CD1c-positive myeloid dendritic cell (primary cell): ENCODE data around the gene ZCWPW1.

Experiments used
- DNase-seq: peaks from one replicate; pipeline ENCODE4 v3.0.0-alpha.2; 2016; ENCODE audit errors: extremely low spot score

Gene ZCWPW1, protein sequence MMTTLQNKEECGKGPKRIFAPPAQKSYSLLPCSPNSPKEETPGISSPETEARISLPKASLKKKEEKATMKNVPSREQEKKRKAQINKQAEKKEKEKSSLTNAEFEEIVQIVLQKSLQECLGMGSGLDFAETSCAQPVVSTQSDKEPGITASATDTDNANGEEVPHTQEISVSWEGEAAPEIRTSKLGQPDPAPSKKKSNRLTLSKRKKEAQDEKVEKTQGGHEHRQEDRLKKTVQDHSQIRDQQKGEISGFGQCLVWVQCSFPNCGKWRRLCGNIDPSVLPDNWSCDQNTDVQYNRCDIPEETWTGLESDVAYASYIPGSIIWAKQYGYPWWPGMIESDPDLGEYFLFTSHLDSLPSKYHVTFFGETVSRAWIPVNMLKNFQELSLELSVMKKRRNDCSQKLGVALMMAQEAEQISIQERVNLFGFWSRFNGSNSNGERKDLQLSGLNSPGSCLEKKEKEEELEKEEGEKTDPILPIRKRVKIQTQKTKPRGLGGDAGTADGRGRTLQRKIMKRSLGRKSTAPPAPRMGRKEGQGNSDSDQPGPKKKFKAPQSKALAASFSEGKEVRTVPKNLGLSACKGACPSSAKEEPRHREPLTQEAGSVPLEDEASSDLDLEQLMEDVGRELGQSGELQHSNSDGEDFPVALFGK

DNA sequence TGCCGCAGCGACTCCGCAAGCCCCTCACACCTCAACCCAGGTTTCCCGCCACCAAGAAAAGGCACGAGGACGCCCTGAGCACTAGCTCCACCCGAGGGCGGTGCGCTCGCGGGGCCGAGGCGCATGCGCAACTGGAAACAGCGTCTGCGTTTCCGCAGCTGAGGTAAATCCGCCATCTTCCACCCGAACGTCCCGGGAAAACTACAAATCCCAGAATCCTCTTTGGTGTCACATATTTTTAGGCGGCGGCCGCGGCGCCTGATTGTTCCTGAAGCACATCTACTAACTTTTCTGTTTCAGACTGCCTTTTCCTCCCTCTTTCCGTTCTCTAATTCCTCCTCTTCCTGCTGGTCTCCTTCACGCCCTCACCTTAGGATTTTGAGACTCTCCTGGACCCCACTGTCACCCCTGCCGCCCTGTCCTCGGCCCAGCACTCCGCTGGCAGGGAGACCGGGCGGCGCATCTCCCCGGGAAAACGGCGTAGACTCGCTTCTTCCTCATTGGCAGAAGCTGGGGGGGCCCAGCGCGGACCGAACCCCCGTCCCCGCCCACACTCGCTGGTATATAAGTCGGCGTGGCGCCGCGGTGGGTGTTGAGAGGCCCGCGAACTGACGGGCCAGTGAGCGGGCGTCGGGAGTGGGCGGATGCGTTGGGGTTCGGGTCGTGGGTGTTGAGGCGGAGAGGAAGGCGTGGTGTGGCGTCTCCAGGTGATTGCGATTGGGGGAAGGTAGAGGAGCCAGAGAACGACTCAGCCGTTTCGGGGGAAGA, at the start of gene ZCWPW1:
Gene ZCWPW1 (minus strand): TSS at position 505 of the 768 bp plus-strand sequence. CDS start 8,054 bp downstream, outside the sequence.
- peak; percentile 98 for DNase-seq

DNA sequence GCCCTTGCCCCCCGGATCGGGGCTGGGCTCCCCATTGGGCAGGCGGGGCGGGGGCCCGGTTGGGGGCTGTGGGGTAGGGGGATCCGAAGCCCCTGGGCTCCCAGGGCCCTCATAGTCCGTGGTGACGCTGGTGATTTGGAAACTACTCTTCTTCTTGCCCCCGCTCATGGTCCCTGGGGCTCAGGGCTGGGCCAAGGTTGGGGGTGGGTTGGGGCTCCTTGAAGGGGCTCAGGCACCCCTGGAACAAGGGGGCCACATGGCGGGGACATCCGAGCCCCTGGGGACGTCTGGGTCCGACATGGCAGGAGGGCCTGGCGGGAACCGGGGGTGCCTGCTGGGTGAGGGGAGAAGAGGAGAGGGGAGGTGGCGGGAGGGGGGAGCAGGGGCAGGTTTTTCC, 49.4 kb upstream of the ZCWPW1 start:
- no peak for DNase-seq

DNA sequence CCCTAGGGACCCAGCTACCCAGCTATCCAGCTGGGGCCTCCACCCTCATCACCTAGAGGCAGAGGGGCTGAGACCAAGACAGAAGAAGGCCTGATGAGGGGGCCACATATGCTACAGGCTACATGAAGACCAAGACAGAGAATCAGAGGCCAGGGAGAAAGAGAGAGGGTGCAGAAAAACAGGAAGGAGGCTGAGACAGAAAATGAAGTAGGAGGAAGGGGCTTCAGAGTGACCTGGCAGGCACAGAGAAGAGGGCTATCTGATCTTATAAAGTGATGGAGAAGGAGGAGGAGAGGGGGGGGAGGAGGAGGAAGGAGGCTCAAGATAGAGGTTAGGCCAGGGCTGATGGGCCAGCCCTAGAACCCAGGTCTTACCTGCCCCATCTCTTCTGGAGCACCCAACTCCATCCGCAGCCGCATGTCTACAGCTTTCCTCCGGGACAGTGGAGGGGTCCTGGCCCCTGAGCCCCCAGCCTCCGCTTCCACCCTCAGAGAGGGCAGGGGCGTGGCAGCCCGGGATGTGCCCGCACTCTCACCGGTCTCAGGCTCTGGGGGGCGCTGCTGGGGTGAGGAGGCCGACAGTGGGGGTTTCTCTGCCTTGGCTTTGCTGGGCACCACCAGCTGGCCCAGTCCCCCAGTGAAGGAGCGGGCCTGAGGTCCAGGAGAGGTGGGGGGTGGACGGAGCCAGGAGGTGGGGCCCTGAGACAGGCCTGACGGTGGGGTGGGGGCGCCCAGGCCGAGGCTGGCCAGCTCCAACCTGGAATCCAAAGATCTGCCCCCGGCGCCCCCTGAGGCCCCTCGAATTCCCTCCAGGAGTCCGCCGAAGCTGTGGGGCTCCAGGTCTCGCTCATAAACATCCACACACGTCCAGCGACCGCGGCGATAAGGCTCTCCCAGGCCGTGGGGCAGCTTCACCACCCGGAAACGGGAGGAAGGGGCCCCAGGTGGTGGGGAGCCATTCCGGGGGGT, 48.7 kb upstream of the ZCWPW1 start:
- no peak for DNase-seq

DNA sequence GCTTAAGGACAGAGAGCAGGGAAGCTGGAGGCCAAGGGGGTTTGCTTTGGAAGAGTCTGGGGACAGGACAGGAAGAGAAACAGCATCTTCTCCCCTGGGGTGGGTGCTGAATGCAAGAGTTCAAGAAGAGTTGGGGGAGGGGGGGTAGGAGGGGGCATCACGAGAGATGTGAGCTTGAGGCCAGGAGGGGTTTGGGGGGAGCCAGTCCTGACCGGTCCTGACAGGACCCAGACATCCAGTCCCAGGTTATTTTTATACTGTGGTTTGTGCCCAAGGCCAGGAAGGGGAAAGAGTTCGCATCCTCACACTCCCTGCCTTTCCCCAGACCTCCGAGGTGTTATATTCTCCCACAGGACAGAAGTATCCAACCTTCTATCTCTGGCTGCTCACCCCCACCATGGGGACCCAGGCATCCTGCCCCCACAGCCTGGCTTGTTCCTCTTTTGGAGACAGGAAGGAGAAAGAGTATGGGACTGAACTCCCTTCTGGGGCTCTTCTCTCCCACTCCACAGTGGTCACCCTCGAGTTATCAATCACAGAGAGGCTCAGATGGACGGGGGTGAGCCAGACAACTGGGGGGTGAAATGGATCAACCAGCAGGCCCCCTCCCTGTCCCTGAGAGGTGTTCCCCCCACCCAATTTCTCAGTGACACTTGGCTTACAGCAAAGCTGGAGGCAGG, 47.7 kb upstream of the ZCWPW1 start:
- peak; percentile 16 for DNase-seq

DNA sequence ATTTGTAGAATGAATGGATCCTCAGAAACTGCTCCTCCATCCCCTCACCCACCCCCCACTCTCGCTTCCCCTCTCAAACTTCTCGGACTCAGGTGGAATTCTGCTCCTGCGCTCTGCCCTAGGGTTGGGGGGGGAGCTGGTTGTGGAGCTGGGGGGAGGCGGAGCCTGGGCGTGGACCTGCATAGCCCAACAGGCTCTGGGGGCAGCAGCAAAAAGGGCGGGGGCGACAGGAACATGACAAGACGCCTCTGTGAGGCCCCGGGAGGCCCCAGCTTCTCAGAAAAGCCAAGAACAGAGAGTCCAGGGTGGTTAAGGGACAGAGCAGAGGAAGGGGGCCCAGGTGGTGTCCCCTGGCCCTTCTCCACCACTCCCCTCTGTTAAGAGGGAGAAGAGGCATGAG, 47.0 kb upstream of the ZCWPW1 start:
- DNase-seq, result peak; percentile 20

DNA sequence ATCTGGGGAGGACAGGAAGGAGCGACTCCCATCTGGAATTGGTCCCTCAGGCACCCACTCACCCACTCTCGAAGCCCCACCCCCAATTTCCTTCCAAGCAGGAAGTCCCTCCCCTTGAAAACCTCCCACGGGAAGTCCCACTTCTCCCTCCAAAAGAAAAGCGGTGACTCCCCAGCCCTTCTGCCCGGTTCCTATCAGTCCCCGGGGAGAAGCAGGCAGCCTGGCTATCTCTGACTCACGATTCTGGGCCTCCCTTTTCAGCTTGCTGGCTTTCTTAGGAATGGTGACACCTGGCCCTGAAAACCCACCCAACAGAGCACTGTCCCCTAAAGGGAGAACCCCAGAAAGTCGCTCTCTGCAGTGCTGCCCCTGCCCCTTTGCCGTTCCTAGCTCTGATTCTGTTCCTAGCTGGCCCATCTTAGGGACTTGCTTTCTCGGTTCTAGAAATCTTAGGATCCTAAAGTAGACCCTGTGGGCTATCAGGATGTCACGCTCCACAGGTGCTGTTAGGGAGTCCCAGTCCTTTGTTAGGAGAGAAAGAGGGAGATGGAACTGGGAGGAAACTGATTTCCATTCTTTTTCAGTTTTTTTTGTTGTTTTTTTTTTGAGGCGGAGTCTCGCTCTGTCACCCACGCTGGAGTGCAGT, 44.5 kb upstream of the ZCWPW1 start:
- peak; percentile 91 for DNase-seq

DNA sequence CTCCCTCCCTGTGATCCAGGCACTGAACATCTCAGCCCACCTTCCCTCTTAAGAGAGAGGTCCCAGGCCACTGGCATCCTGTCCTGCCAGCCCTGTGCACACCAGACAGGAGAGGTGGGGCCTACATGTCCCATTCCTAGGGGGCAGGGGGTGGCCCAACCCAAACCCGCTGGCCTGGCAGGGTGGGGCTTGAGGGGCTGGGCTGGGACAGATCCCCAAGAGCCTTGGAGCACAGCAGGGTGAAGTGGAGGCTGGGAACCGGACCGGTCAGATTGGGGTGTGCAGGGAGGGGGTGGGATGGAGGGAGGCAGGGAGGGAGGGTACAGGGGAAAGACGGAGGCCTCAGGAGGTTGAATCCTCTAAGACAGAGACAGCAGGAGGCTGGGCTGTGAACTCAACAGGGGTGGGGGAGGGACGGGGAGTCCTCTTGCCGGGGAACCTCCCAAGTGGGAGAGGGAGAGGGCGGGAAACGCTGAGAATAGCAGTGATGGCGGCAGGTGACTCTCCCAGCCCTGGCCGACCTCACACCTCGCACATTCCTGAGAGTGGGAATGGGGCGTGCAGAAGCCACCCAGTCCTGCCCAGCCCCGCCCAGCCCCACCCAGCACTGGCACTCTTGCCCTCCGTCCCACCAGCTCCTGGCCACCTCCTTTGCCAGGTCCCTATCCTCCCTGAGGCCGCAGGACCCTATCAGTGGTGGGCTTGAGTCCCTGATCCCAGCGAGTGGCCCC, 43.8 kb upstream of the ZCWPW1 start:
- no peak for DNase-seq

DNA sequence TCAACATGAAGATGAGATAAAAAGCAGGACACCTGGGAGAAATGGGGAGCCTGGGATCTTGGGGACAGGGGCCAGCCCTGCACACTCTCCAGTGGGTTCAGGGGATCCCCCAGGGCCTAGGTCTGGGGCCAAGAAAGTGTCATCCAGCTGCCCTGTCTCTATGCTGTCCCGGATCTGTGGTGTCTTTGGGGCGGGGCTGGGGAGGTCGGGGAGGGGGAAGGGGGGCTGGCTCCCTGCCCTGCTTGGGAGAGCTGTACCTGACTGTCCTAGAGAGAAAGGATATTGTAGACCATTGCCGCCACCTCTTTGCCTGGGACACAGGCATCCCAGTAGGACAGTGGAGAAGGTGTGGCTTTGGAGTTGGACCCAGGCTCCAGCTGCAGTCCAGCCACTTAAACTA, 42.5 kb upstream of the ZCWPW1 start:
- no peak for DNase-seq

DNA sequence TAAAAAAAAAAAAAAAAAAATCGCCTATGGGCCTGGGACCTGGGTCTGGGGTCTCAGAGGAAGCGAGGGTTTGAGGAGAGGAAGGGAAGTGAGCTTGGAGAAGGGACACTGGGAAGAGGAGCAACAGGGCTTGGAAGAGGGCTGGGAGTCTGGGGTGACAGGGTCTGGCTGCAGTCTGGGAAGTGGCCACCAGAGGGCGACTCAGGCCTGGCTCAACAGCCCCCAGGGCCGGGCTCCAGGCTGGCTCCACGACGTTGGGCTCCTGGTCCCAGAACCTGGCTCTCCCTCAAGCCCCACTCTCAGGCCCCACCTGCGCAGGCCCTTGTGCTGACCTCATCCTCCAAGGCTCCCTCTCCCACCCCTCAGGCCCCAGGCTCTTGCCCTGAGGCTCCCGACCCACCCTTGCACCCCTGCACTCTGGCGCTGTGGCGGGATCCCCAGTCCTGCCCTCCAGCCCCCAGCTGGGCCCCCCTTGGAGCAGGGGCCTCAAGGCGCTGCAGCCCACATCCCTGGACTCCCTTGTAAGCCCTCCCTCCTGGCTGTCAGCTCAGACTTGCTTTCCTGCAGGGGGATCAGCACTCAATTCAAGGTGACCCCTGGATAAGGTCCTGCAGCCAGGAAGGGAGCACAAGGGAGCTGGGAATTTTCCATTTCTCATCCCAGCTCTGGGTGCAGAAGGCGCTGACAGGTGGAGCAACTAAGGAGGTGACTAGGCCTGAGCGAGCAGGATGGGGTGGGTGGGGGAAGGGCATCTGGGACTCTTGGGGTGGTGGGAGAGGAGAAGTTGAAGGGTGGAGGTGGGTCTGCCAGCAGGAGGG, 40.9 kb upstream of the ZCWPW1 start:
- peak; percentile 85 for DNase-seq

DNA sequence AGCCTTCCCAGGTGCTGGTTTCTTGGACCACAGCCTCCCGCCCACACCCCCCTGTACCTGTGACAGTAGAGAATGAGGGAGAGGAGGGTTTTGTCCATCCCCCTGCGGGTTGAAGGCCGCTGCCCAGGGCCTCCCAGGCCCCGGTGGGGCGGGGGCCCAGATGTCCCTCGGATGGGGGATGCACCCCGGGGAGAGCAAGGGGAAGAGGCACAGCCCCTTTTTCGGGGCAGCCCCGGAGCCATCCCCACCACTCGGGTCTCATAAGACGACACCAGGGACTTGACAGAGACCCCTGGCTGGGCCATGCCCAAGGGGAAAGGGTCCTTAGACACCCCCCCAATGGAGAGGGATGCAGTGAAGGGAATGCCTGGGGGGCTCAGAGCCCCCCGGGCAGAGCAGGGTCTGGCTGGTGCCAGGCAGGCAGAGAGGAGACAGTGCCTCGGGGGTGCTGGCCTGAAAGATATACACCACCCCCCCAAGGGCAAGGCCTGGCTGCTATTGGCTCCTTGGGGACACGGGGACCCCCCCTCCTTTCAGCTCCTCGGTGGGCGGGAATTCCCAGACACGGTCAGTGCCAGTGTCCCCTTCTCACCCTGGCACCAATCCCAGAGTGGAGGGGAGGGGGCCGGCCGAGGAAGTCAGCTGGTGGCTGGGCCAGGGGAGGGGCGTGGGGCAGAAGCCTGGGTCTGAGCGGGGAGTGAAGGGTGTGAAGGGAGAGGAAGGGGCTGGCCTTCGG, 39.3 kb upstream of the ZCWPW1 start:
- DNase-seq, result no peak

DNA sequence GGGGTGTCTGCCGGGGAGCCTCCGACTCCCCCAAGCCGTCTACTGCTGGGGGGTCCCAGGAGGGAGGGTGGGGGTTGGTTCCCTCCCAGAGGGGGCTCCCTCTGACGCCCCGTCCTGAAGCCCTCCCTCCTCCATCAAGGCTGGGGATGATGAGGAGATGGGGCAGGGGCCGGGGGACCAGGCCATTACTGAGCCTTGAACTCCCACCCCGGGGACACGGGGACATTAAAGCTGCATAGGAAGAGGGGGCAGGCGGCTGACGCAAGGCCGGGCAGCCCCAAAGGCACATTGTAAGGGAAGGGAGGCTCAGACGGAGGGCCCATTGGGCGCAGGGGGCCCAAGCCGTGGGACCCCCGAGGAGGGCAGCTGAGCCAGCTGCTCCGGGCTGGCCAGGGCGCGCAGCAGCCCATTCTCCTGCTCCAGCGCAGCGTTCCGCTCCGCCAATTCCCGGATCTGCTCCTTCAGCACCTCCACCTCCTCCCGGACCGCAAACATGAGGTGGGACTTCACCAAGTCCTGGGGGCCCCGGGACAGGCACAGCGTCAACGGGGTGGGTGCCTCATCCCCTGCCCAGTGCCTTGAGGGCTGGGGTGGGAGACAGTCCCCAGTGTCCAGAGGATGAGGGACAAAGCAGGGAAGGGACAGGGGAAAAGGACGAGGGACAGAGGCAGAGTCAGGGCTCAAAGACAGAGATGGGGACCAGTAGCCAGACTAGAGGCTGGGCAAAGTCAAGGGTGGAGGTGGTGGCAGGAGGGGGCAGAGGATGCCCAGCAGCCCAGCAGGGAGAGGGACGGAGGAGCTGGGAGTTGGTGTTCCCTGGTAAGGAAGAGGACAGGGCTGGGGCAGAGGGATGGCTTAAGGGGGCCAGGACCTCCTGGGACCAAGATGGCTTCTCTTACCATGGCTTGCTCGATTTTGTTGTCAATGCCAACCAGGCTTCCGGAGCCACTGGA, 38.4 kb upstream of the ZCWPW1 start:
- DNase-seq, result no peak

DNA sequence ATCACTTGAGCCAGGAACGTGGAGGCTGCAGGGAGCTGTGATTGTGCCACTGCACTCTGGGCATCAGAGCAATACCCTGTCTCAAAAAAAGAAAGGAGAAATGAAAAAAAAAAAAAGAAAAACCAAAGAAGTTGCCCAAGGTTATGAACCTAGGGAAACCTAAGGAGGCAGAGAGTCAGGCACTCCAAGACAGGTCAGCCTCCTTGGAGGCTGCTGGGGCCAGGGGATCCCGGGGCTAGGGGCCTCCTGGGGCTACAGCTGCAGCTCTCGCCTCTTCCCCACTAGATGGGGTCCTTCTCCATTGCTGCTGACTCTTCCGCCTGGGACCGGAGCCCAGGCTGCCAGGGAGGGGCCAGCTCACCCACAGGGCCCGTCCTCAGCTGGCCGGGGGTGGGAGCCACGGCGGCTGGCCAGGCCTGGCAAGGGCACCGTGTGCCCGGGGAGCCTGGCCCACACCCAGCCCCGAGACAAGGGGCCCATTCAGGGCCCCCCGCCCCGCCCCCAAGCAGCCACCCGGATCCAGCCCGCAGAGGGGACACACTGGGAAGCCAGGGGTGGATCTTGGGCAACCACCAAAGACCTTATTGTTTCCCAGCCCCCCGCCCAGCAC, 37.3 kb upstream of the ZCWPW1 start:
- DNase-seq, result peak; percentile 58

DNA sequence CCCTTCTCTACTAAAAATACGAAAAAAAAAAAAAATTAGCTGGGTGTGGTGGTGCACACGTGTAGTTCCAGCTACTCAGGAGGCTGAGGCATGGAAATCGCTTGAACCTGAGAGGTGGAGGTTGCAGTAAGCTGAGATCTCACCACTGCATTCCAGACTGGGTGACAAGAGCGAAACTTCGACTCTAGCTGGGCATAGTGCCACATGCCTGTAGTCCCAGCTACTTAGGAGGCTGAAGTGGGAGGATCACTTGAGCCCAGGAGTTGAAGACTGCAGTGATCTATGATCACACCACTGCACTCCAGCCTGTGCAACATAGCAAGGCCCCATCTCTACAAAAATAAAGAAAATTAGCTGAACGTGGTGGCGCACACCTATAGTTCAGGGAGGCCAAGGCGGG, 36.8 kb upstream of the ZCWPW1 start:
- no peak for DNase-seq

DNA sequence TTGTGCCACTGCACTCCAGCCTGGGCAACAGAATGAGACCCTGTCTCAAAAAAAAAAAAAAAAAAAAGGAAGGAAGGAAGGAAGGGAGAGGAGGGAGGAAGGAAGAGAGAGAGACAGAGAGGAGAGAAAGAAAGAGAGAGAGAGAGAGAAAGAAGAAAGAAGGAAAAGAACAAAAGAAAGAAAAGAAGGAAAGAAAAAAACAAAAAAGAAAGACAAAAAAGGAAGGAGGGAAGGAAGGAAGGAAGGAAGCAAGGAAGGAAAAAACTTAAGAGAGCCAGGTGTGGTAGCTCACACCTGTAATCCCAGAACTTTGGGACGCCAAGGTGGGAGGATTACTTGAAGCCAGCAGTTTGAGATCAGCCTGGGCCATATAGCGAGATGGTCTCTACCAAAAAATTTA, 36.3 kb upstream of the ZCWPW1 start:
- no peak for DNase-seq

DNA sequence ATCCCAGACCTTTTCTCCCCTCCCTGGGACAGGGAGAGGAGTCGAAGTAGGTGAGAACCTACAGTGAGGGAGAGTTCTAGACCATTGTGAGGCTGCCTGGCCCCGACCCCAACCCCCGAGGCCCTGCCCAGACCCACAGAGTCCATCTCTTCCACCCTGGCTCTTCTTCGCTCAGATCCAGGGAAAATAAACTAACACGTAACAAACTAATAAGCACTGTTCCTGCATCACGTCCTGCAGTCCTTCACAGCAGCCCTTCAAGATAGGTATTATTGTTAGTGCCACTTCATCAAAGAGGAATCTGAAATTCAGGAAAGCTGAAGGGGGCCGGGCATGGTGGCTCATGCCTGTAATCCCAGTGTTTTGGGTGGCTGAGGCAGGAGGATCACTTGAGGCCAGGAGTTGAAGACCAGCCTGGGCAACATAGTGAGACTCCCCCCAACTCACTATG, 35.7 kb upstream of the ZCWPW1 start, which contains the start of gene SPACDR:
Gene SPACDR (minus strand): TSS at position 51 of the 451 bp plus-strand sequence. CDS start 235 bp downstream, outside the sequence.
- DNase-seq, result no peak

DNA sequence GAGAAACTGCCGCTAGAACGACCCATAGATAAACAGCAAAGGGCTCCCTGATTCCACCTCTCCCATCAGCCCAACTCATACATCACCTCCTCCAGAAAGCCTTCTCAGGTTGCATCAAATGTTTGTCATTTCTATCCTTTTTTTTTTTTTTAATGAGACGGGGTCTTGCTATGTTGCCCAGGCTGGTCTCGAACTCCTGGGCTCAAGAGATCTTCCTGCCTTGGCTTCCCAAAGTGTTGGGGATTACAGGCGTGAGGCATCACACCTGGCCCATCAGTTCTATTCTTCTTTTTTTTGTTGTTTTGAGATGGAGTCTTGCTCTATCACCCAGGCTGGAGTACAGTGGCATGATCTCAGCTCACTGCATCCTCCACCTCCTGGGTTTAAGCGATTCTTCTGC, 28.5 kb upstream of the ZCWPW1 start:
- no peak for DNase-seq
